ENCODE measurements around the gene PAK5.

The PAK5 gene

GRCh38 chr20:9514461-9515213 lies 324.2 kb downstream of the PAK5 start, which contains the start of gene LAMP5:
Gene LAMP5, plus strand, starts transcription at chr20:9514590. Its CDS starts 263 bp downstream, at chr20:9514853.
- Histone ChIP-seq H3K27ac (ENCODE audit: poor library complexity, severe bottlenecking) (no peak within 1 kb of the TSS), H3K4me1 (ENCODE audit: insufficient read depth, poor library complexity, severe bottlenecking) (no peaks in the 10 kb centered on the region), H3K4me3 (ENCODE audit: severe bottlenecking) (no peak within 1 kb of the TSS), H3K27me3 (ENCODE audit: insufficient read depth, poor library complexity, severe bottlenecking) (peaks cover 90% of the 10 kb centered on the region), H3K36me3 (ENCODE audit: low read depth) (no peaks in the 10 kb centered on the region), H3K9me3 (ENCODE audit: severe bottlenecking) (no peaks in the 10 kb centered on the region)
- no peak for TF ChIP-seq CTCF (IDR thresholded peaks at IDR 0.05; ENCODE audit: poor library complexity, severe bottlenecking)
- DNase-seq (ENCODE audit: low spot score) (peak; percentile 61), ATAC-seq (ENCODE audit: low read depth) (peak; percentile 74)

- Histone ChIP-seq H3K36me3 (ENCODE audit: low read depth) (no peaks in the 10 kb centered on the region), H3K27me3 (ENCODE audit: insufficient read depth, poor library complexity, severe bottlenecking) (peaks cover 94% of the 10 kb centered on the region), H3K4me3 (ENCODE audit: severe bottlenecking) (no peak overlapping the region), H3K9me3 (ENCODE audit: severe bottlenecking) (no peaks in the 10 kb centered on the region), H3K27ac (ENCODE audit: poor library complexity, severe bottlenecking) (no peak overlapping the region), H3K4me1 (ENCODE audit: insufficient read depth, poor library complexity, severe bottlenecking) (no peaks in the 10 kb centered on the region)
- ATAC-seq (ENCODE audit: low read depth) (peak; percentile 29; the same call in 2 of the 3 replicates), DNase-seq (ENCODE audit: low spot score) (no peak)
- no peak for TF ChIP-seq CTCF (IDR thresholded peaks at IDR 0.05; ENCODE audit: poor library complexity, severe bottlenecking)
These were observed 324.8 kb downstream of the PAK5 start for GRCh38 chr20:9514072-9514460.

- H3K9me3 ChIP-seq (ENCODE audit: severe bottlenecking), result no peaks in the 10 kb centered on the region
- no peaks in the 10 kb centered on the region for H3K4me1 ChIP-seq (ENCODE audit: insufficient read depth, poor library complexity, severe bottlenecking)
- no peak for TF ChIP-seq CTCF (IDR thresholded peaks at IDR 0.05; ENCODE audit: poor library complexity, severe bottlenecking)
- H3K4me3 ChIP-seq (ENCODE audit: severe bottlenecking), result no peak overlapping the region
- H3K27ac ChIP-seq (ENCODE audit: poor library complexity, severe bottlenecking), result no peak overlapping the region
- ATAC-seq (ENCODE audit: low read depth), result no peak
- peaks cover 84% of the 10 kb centered on the region for H3K27me3 ChIP-seq (ENCODE audit: insufficient read depth, poor library complexity, severe bottlenecking)
- no peaks in the 10 kb centered on the region for H3K36me3 ChIP-seq (ENCODE audit: low read depth)
- no peak for DNase-seq (ENCODE audit: low spot score)
These were observed 328.0 kb downstream of the PAK5 start for GRCh38 chr20:9510911-9511310.

- ATAC-seq (ENCODE audit: low read depth) (no peak), DNase-seq (ENCODE audit: low spot score) (no peak)
- TF ChIP-seq CTCF (IDR thresholded peaks at IDR 0.05; ENCODE audit: poor library complexity, severe bottlenecking), result no peak
- no peak overlapping the region for H3K27ac ChIP-seq (ENCODE audit: poor library complexity, severe bottlenecking)
- no peak overlapping the region for H3K4me3 ChIP-seq (ENCODE audit: severe bottlenecking)
- H3K4me1 ChIP-seq (ENCODE audit: insufficient read depth, poor library complexity, severe bottlenecking), result no peaks in the 10 kb centered on the region
- H3K9me3 ChIP-seq (ENCODE audit: severe bottlenecking), result no peaks in the 10 kb centered on the region
- H3K27me3 ChIP-seq (ENCODE audit: insufficient read depth, poor library complexity, severe bottlenecking), result peaks cover 68% of the 10 kb centered on the region
- H3K36me3 ChIP-seq (ENCODE audit: low read depth), result no peaks in the 10 kb centered on the region
These were observed 329.6 kb downstream of the PAK5 start for GRCh38 chr20:9509246-9509645.

- Histone ChIP-seq H3K4me3 (ENCODE audit: severe bottlenecking) (no peak overlapping the region), H3K36me3 (ENCODE audit: low read depth) (no peaks in the 10 kb centered on the region), H3K27me3 (ENCODE audit: insufficient read depth, poor library complexity, severe bottlenecking) (peaks cover 63% of the 10 kb centered on the region), H3K27ac (ENCODE audit: poor library complexity, severe bottlenecking) (no peak overlapping the region), H3K4me1 (ENCODE audit: insufficient read depth, poor library complexity, severe bottlenecking) (no peaks in the 10 kb centered on the region), H3K9me3 (ENCODE audit: severe bottlenecking) (no peaks in the 10 kb centered on the region)
- no peak for TF ChIP-seq CTCF (IDR thresholded peaks at IDR 0.05; ENCODE audit: poor library complexity, severe bottlenecking)
- no peak for DNase-seq (ENCODE audit: low spot score)
- no peak for ATAC-seq (ENCODE audit: low read depth)
These were observed 330.1 kb downstream of the PAK5 start for GRCh38 chr20:9508696-9509178.
